Mesendoderm (in vitro differentiated cells): ENCODE results near the gene TRPM8.

Experiments
- DNase-seq: peaks from one replicate; pipeline ENCODE4 v3.0.0; 2013
- H2AK5ac ChIP-seq: 2 replicates; pipeline ENCODE4 v1.6.1; 2013; ENCODE audit warnings: low read length, inconsistent platforms
- H2BK120ac ChIP-seq: 2 replicates; pipeline ENCODE4 v1.6.1; 2013; ENCODE audit warnings: low read depth, mild to moderate bottlenecking, low read length, moderate library complexity, mixed read lengths
- H2BK15ac ChIP-seq: replicated peaks from 2 replicates; pipeline ENCODE4 v1.6.1; 2013; ENCODE audit warnings: low read depth, mild to moderate bottlenecking, moderate library complexity
- H2BK5ac ChIP-seq: 2 replicates; pipeline ENCODE4 v1.6.1; 2013; ENCODE audit warnings: low read length, inconsistent platforms
- H3K18ac ChIP-seq: 2 replicates; pipeline ENCODE4 v1.6.1; 2013; ENCODE audit warnings: mild to moderate bottlenecking, low read length, mixed read lengths
- H3K23ac ChIP-seq: one replicate; pipeline ENCODE4 v1.6.1; 2013; ENCODE audit warnings: low read length
- H3K27ac ChIP-seq: 2 replicates; pipeline ENCODE4 v1.5.1; 2013; ENCODE audit warnings: low read depth, mild to moderate bottlenecking, inconsistent platforms, low read length, moderate library complexity
- H3K27me3 ChIP-seq: 2 replicates; pipeline ENCODE4 v1.6.1; 2013; ENCODE audit warnings: low read length, control low read depth, mild to moderate bottlenecking, inconsistent platforms; ENCODE audit not compliant: insufficient read depth, poor library complexity
- H3K36me3 ChIP-seq: 2 replicates; pipeline ENCODE4 v1.6.1; 2013; ENCODE audit warnings: low read length, inconsistent platforms; ENCODE audit not compliant: control insufficient read depth, insufficient read depth
- H3K4ac ChIP-seq: one replicate; pipeline ENCODE4 v1.6.1; 2013; ENCODE audit warnings: low read depth, mild to moderate bottlenecking, low read length, moderate library complexity
- H3K4me1 ChIP-seq: 2 replicates; pipeline ENCODE4 v1.6.1; 2013; ENCODE audit warnings: low read depth, low read length, inconsistent platforms; ENCODE audit not compliant: control insufficient read depth
- H3K4me2 ChIP-seq: 2 replicates; pipeline ENCODE4 v1.6.1; 2013; ENCODE audit warnings: low read length
- H3K4me3 ChIP-seq: 2 replicates; pipeline ENCODE4 v1.5.1; 2013; ENCODE audit warnings: mild to moderate bottlenecking, low read length
- H3K56ac ChIP-seq: one replicate; pipeline ENCODE4 v1.6.1; 2013; ENCODE audit warnings: low read length
- H3K79me1 ChIP-seq: 2 replicates; pipeline ENCODE4 v1.6.1; 2013; ENCODE audit warnings: low read length, inconsistent platforms
- H3K79me2 ChIP-seq: 2 replicates; pipeline ENCODE4 v1.6.1; 2013; ENCODE audit warnings: mild to moderate bottlenecking, low read length; ENCODE audit not compliant: control insufficient read depth, insufficient read depth
- H3K9ac ChIP-seq: 2 replicates; pipeline ENCODE4 v1.6.1; 2013; ENCODE audit warnings: low read length, inconsistent platforms
- H4K5ac ChIP-seq: one replicate; pipeline ENCODE4 v1.6.1; 2013; ENCODE audit warnings: low read length
- H4K8ac ChIP-seq: one replicate; pipeline ENCODE4 v1.6.1; 2013; ENCODE audit warnings: low read depth, mild to moderate bottlenecking, control low read depth, low read length, moderate library complexity
- WGBS: extraction: QIAGEN DNeasy Blood & Tissue Kit; methylation state at CpG from one replicate; pipeline ENCODE4 v1.1.7; 2013; ENCODE audit warnings: low lambda C conversion rate, missing lambda C conversion rate; ENCODE audit not compliant: insufficient coverage; ENCODE audit errors: extremely low coverage; 5-methylcytosine and 5-hydroxymethylcytosine counted together

Gene TRPM8

DNA sequence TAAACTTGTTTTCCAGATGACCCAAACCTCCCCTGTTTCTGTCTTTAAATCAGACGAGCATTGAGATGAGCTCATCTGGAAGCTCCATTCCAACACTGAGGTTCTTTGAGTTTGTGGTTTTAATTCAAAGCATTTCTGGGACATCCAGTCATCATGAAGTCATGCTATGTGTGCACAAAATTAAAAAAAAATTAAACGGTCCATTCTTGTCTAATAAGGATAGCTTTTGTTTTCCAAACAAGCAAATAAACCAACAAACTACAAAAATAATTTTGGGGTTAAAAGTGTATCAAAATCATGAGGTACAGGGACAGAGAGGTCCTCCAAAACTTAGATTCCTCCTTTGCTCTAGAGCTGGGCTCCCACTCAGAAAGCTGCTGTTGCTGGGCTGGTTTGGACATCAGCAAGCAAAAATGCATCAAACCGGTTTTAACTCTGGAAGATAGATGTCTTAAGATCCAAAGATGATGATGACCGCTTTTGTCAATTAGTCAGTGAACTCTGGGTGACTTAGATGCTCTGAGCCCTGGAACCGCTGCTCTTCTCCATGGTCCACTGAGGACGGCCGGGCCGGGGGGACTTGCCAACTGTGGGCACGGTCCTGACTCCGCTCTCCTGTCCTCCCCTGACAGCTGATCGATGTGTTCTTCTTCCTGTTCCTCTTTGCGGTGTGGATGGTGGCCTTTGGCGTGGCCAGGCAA lies 65.4 kb downstream of the TRPM8 start:
- H3K27me3 ChIP-seq, result no peaks in the 10 kb centered on the region
- H3K27ac ChIP-seq, result no peak overlapping the region
- H4K8ac ChIP-seq, result no peak overlapping the region
- no peaks in the 10 kb centered on the region for H3K4me1 ChIP-seq
- H3K79me2 ChIP-seq, result no peaks in the 10 kb centered on the region
- no peak overlapping the region for H3K56ac ChIP-seq
- H3K4ac ChIP-seq, result no peak overlapping the region
- no peak overlapping the region for H3K4me3 ChIP-seq
- H3K18ac ChIP-seq, result no peak overlapping the region
- H3K9ac ChIP-seq, result no peak overlapping the region
- H3K79me1 ChIP-seq, result no peaks in the 10 kb centered on the region
- no peaks in the 10 kb centered on the region for H3K36me3 ChIP-seq
- H2BK15ac ChIP-seq, result no peak overlapping the region
- H2AK5ac ChIP-seq, result no peak overlapping the region
- H2BK5ac ChIP-seq, result no peak overlapping the region
- H2BK120ac ChIP-seq, result no peak overlapping the region
- H3K23ac ChIP-seq, result no peak overlapping the region
- no peak overlapping the region for H4K5ac ChIP-seq
- no peak for DNase-seq
- no peak overlapping the region for H3K4me2 ChIP-seq
- no CpG with 5 or more reads among the region's 13 CpGs for WGBS

DNA sequence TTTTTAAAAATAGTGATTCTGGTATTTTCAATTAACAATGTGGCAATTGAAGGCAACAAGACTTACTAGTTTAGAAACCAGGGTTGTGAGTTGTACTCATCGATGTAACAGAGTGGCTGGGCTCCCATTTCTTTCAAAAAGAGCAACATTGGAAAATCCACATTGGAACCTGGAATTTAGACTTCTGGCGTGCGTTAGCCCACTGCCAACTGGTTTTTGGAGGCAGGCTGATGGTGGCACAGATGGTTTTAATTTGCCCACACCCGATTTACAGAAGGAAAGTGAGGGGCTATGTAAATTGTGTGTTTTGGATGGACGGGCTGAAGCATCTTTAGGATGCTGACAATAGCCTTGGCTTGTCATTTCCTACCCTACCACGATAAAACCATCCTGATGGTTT lies 66.3 kb downstream of the TRPM8 start:
- Histone ChIP-seq H3K36me3 (no peaks in the 10 kb centered on the region), H4K5ac (no peak overlapping the region), H4K8ac (no peak overlapping the region), H3K18ac (no peak overlapping the region), H2BK120ac (no peak overlapping the region), H3K79me2 (no peaks in the 10 kb centered on the region), H2BK5ac (no peak overlapping the region), H3K56ac (no peak overlapping the region), H3K4me3 (no peak overlapping the region), H3K4me1 (no peaks in the 10 kb centered on the region), H3K27ac (no peak overlapping the region), H3K27me3 (no peaks in the 10 kb centered on the region), H3K23ac (no peak overlapping the region), H3K79me1 (no peaks in the 10 kb centered on the region), H3K9ac (no peak overlapping the region), H2BK15ac (no peak overlapping the region), H2AK5ac (no peak overlapping the region), H3K4me2 (no peak overlapping the region), H3K4ac (no peak overlapping the region)
- no CpG with 5 or more reads among the region's 6 CpGs for WGBS
- no peak for DNase-seq

DNA sequence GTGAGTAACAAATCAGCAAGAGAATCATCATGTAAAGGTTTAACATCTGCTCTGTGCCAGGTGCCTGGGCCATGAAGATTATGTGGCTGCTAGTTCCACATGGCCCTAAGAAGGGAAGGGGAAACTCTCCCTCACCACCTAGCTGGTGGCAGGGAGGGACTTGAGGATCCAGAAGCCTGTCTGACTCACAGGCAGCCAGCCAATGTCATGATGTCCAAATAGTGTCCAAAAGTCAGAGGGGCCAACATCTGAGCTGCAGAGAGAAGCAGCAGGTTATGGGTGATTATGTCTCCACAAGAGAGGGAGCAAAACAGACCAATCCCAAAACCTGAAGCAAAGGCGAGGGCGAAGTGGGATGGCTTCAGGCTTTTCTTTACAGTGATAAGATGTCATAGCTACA lies 71.4 kb downstream of the TRPM8 start:
- Histone ChIP-seq H3K79me1 (no peaks in the 10 kb centered on the region), H3K27me3 (no peaks in the 10 kb centered on the region), H3K4me2 (no peak overlapping the region), H3K9ac (no peak overlapping the region), H2AK5ac (no peak overlapping the region), H4K5ac (no peak overlapping the region), H3K4me1 (no peaks in the 10 kb centered on the region), H3K4ac (no peak overlapping the region), H2BK15ac (no peak overlapping the region), H2BK5ac (no peak overlapping the region), H3K79me2 (no peaks in the 10 kb centered on the region), H3K23ac (no peak overlapping the region), H3K18ac (no peak overlapping the region), H3K27ac (no peak overlapping the region), H3K56ac (no peak overlapping the region), H3K36me3 (no peaks in the 10 kb centered on the region), H4K8ac (no peak overlapping the region), H3K4me3 (no peak overlapping the region), H2BK120ac (no peak overlapping the region)
- WGBS, result no CpG with 5 or more reads among the region's 2 CpGs
- DNase-seq, result no peak

DNA sequence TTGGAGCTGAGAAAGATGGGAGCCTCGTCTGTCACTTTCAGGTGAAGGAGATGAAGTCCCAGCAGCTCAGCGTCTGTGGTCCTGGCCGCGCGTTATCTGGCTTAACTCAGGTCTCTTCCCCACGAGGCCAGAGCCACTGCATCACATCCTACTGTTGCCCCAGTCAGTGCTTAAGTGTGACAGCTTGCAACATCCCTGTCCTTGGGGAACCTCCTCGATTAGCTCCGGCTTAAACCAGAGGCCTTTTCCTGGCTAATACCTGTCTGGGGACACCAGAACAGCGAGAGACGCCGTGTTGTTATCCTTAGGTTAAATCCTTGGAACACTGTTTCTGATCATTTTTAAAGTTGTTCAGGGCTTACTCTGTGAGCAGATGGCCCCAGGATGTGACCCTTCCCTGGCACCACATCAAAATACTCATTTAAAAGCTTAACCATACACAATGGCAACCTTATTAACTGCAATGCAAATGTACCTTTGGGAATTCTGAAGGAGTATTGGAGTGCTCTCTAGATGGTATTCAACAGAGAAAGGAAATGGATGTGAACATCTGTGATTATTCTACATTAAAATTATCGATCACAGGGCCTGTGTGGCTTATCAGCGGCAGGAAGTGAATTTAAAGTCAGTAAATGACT lies 72.2 kb downstream of the TRPM8 start:
- Histone ChIP-seq H3K79me1 (no peaks in the 10 kb centered on the region), H2BK120ac (no peak overlapping the region), H3K27ac (no peak overlapping the region), H3K27me3 (no peaks in the 10 kb centered on the region), H3K56ac (no peak overlapping the region), H3K23ac (no peak overlapping the region), H3K18ac (no peak overlapping the region), H3K4me3 (no peak overlapping the region), H4K5ac (no peak overlapping the region), H2BK5ac (no peak overlapping the region), H3K36me3 (no peaks in the 10 kb centered on the region), H2BK15ac (no peak overlapping the region), H3K4ac (no peak overlapping the region), H3K4me1 (no peaks in the 10 kb centered on the region), H2AK5ac (no peak overlapping the region), H3K4me2 (no peak overlapping the region), H4K8ac (no peak overlapping the region), H3K79me2 (no peaks in the 10 kb centered on the region), H3K9ac (no peak overlapping the region)
- no CpG with 5 or more reads among the region's 13 CpGs for WGBS
- DNase-seq, result no peak

DNA sequence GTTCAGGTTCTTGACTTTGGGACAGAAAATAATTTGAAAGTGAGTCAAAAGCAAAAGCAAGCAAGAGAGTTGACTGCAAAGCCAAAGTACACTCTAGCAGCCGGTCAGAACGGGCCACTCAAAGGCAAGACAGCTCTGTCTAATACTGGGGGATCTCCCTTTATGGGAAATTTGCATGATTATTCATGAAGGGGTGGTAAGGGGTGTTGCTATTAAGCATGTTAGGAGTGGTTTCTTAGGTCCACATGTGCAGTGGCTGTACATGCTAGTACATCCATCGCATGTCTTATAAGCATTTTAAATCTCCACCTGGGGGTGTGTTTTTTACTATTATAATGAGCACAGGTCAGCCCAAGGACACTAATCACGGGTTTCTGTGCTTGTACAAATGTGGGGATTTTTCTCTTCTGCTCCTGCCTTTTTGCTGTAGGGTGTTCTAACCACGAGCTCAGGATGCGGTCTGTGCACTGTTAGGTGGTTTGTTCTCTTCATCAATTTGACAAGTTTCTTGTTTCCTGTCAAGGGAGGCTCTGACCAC lies 73.2 kb downstream of the TRPM8 start:
- Histone ChIP-seq H3K36me3 (no peaks in the 10 kb centered on the region), H3K23ac (no peak overlapping the region), H2BK5ac (no peak overlapping the region), H2BK120ac (no peak overlapping the region), H3K4ac (no peak overlapping the region), H3K9ac (no peak overlapping the region), H3K4me2 (no peak overlapping the region), H2AK5ac (no peak overlapping the region), H3K27me3 (no peaks in the 10 kb centered on the region), H3K79me2 (no peaks in the 10 kb centered on the region), H3K18ac (no peak overlapping the region), H3K79me1 (no peaks in the 10 kb centered on the region), H3K56ac (no peak overlapping the region), H4K5ac (no peak overlapping the region), H3K4me3 (no peak overlapping the region), H2BK15ac (no peak overlapping the region), H3K27ac (no peak overlapping the region), H4K8ac (no peak overlapping the region), H3K4me1 (no peaks in the 10 kb centered on the region)
- no peak for DNase-seq
- no CpG with 5 or more reads among the region's 6 CpGs for WGBS
